Measurements from ENCODE around the gene STAU1. TPM values are rescaled to one million over a fixed set of nuclear protein-coding genes. Genes with fewer than 3 reads are reported as not detected.

STAU1 gene
- total and polyA plus RNA-seq, 4 donors: 53.5 to 89.2 (median 65.2) TPM

DNA sequence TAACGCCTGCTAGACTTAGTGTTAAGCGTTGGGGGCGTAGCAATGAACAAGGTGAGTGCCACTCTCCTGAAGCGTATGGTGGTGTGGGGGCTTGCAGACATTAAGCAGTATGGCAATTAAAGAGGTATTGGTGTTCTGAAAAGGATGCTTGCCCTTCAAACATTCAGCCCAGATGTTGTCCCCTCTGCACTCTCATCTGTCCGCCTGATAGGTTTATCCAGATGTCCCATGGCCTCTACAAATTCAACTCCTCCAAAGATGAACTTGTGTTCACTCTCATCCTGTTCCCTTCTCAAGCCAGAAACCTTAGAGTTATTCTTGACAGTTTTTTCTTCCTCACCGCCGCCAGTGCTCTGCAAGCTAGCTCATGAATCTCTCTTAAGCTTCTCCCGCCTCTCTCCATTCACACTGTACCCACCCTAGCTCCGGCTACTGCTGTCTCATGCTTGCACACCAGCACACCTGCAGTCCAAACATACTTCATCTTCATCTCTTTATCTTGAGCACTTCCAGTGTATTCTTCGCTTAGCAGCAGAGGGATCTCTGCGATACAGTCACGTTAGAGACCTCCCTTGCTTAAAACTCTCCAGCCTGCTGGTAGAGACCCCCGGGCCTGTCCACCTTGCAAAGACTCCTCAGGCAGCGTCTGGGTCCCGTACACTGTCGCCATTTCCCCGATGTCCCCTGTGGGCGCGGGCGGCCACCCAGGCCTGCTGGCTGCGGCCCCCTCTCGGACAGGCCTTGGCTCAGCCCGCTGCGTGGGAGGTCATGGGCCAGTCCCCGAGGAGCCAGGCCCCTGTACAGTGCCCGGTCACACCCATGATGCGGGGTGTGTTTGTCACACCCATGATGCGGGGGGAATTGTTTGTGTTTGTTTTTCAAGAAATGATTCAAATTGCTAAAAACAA lies 32.0 kb upstream of the STAU1 start (continued):
- TF ChIP-seq, protein P1, sequence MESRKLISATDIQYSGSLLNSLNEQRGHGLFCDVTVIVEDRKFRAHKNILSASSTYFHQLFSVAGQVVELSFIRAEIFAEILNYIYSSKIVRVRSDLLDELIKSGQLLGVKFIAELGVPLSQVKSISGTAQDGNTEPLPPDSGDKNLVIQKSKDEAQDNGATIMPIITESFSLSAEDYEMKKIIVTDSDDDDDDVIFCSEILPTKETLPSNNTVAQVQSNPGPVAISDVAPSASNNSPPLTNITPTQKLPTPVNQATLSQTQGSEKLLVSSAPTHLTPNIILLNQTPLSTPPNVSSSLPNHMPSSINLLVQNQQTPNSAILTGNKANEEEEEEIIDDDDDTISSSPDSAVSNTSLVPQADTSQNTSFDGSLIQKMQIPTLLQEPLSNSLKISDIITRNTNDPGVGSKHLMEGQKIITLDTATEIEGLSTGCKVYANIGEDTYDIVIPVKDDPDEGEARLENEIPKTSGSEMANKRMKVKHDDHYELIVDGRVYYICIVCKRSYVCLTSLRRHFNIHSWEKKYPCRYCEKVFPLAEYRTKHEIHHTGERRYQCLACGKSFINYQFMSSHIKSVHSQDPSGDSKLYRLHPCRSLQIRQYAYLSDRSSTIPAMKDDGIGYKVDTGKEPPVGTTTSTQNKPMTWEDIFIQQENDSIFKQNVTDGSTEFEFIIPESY (IDR thresholded peaks at IDR 0.05): no peak
- TF ChIP-seq, protein P2, sequence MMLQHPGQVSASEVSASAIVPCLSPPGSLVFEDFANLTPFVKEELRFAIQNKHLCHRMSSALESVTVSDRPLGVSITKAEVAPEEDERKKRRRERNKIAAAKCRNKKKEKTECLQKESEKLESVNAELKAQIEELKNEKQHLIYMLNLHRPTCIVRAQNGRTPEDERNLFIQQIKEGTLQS (IDR thresholded peaks at IDR 0.05): no peak
- TF ChIP-seq, protein P3, sequence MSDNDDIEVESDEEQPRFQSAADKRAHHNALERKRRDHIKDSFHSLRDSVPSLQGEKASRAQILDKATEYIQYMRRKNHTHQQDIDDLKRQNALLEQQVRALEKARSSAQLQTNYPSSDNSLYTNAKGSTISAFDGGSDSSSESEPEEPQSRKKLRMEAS (IDR thresholded peaks at IDR 0.05): no peak
- TF ChIP-seq HNF4A (conservative IDR thresholded peaks at IDR 0.05): no peak

DNA sequence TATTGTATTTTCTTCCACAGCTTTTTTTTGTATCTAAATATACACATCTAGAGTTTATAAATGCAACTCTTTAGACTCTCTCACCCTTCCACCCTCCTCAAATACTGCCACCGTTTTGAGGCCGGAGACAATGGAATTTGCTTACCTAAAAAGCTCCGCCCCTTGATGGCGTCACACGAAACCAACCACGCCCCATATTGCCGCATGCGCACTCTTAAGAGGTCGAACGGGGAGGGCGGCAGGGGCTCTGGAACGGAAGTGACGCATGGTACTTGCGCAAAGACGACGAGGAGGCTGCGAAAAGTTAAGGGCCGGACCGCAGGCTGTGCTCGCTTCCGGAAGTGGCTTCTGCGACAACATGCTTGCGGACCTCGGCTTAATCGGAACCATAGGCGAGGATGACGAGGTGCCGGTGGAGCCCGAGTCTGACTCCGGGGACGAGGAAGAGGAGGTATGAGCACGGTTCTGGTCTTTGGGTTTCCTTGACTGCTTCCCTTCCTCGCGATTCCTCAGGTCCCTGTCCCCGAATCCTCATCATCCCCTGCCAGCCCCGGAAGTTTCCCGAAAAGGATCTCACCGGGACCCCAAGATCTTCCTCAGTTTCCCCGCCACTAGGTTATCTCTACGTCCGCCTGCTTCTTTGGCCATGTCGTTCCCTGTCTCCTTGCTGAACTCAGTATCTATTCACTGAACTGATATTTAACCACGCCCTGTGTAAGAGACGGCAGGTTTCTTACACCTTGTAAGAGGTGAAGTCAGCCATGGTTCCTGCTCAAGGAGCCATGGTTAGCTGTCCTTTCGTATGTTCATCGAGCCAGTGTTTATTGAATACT lies 31.2 kb upstream of the STAU1 start, which contains the start of gene DDX27:
Gene DDX27 (plus strand): TSS at position 326 of the 833 bp plus-strand sequence. CDS start 33 bp downstream, at position 359.
- DNase-seq (ENCODE audit: low spot score): peak; percentile 98
- no peak for TF ChIP-seq EGR1 (IDR thresholded peaks at IDR 0.05; ENCODE audit: low read depth in 2 of 2)
- TF ChIP-seq, protein P1 (IDR thresholded peaks at IDR 0.05): peak; percentile 40
- peak; percentile 94 to 98 for TF ChIP-seq GABPA (IDR thresholded peaks at IDR 0.05 in 1 of 2, conservative IDR thresholded peaks at IDR 0.05 in 1 of 2)
- peak; percentile 82 for TF ChIP-seq YY1 (IDR thresholded peaks at IDR 0.05)
- TF ChIP-seq TAF1 (conservative IDR thresholded peaks at IDR 0.05): peak; percentile 47
- TF ChIP-seq, protein P3 (IDR thresholded peaks at IDR 0.05): peak; percentile 88
- TF ChIP-seq HNF4G (IDR thresholded peaks at IDR 0.05): no peak
- TF ChIP-seq, protein P2 (IDR thresholded peaks at IDR 0.05): no peak
- no peak for TF ChIP-seq FOXA1 (IDR thresholded peaks at IDR 0.05)
- TF ChIP-seq RAD21 (IDR thresholded peaks at IDR 0.05): peak; percentile 30 to 33
- no peak for TF ChIP-seq NR2F2 (IDR thresholded peaks at IDR 0.05)
- TF ChIP-seq, protein P4, sequence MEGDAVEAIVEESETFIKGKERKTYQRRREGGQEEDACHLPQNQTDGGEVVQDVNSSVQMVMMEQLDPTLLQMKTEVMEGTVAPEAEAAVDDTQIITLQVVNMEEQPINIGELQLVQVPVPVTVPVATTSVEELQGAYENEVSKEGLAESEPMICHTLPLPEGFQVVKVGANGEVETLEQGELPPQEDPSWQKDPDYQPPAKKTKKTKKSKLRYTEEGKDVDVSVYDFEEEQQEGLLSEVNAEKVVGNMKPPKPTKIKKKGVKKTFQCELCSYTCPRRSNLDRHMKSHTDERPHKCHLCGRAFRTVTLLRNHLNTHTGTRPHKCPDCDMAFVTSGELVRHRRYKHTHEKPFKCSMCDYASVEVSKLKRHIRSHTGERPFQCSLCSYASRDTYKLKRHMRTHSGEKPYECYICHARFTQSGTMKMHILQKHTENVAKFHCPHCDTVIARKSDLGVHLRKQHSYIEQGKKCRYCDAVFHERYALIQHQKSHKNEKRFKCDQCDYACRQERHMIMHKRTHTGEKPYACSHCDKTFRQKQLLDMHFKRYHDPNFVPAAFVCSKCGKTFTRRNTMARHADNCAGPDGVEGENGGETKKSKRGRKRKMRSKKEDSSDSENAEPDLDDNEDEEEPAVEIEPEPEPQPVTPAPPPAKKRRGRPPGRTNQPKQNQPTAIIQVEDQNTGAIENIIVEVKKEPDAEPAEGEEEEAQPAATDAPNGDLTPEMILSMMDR (IDR thresholded peaks at IDR 0.05; ENCODE audit: low read depth, low read length, missing input control): no peak
- TF ChIP-seq, protein P5, sequence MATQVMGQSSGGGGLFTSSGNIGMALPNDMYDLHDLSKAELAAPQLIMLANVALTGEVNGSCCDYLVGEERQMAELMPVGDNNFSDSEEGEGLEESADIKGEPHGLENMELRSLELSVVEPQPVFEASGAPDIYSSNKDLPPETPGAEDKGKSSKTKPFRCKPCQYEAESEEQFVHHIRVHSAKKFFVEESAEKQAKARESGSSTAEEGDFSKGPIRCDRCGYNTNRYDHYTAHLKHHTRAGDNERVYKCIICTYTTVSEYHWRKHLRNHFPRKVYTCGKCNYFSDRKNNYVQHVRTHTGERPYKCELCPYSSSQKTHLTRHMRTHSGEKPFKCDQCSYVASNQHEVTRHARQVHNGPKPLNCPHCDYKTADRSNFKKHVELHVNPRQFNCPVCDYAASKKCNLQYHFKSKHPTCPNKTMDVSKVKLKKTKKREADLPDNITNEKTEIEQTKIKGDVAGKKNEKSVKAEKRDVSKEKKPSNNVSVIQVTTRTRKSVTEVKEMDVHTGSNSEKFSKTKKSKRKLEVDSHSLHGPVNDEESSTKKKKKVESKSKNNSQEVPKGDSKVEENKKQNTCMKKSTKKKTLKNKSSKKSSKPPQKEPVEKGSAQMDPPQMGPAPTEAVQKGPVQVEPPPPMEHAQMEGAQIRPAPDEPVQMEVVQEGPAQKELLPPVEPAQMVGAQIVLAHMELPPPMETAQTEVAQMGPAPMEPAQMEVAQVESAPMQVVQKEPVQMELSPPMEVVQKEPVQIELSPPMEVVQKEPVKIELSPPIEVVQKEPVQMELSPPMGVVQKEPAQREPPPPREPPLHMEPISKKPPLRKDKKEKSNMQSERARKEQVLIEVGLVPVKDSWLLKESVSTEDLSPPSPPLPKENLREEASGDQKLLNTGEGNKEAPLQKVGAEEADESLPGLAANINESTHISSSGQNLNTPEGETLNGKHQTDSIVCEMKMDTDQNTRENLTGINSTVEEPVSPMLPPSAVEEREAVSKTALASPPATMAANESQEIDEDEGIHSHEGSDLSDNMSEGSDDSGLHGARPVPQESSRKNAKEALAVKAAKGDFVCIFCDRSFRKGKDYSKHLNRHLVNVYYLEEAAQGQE (IDR thresholded peaks at IDR 0.05): peak; percentile 67
- TF ChIP-seq JUND (IDR thresholded peaks at IDR 0.05): peak; percentile 60 to 62
- peak; percentile 10 for TF ChIP-seq FOXA2 (IDR thresholded peaks at IDR 0.05)
- peak; percentile 82 for TF ChIP-seq SP1 (IDR thresholded peaks at IDR 0.05)
- TF ChIP-seq HNF4A (conservative IDR thresholded peaks at IDR 0.05): peak; percentile 25 to 28
- peak; percentile 46 to 49 for TF ChIP-seq RXRA (IDR thresholded peaks at IDR 0.05)
- Histone ChIP-seq H3K4me1 (ENCODE audit: control insufficient read depth in 4 of 4, insufficient read depth in 4 of 4, low read length in 3 of 4) (peaks cover 5 to 16% (median 7%) of the 10 kb centered on the region in 4 donors), H3K27ac (ENCODE audit: low read depth in 1 of 2, low read length in 2 of 2) (peak within 1 kb of the TSS; percentile 79 to 87), H3K9ac (ENCODE audit: low read depth in 1 of 2, low read length in 2 of 2) (peak within 1 kb of the TSS; percentile 80 to 94), H3K36me3 (ENCODE audit: control insufficient read depth in 4 of 4, insufficient read depth in 3 of 4, low read depth in 1 of 4, low read length in 3 of 4) (peaks cover 6 to 25% (median 17%) of the 10 kb centered on the region in 4 donors), H3K27me3 (ENCODE audit: control insufficient read depth in 4 of 4, insufficient read depth in 4 of 4, low read length in 3 of 4) (no peaks in the 10 kb centered on the region), H3K9me3 (ENCODE audit: control insufficient read depth in 4 of 4, low read length in 3 of 4) (no peaks in the 10 kb centered on the region), H3K4me3 (ENCODE audit: low read depth in 1 of 3, low read length in 3 of 3) (peak within 1 kb of the TSS; percentile 63 to 99 (median 97))
- WGBS: under 1% methylated on average over 46 of the region's 46 CpGs

Measured in liver (tissue), 9 donors.